Neural cell (in vitro differentiated cells): ENCODE results near the gene CCDC127.

Experiments used
- CTCF ChIP-seq: fragments of 450-650 bp; IDR thresholded peaks from 2 replicates; pipeline ENCODE4 v1.5.1; 2014; ENCODE audit warnings: antibody characterized with exemption, mild to moderate bottlenecking, moderate library complexity; ENCODE audit not compliant: poor library complexity, severe bottlenecking
- SMC3 ChIP-seq: fragments of 450-650 bp; conservative IDR thresholded peaks from 2 replicates; pipeline ENCODE4 v1.6.1; 2014; ENCODE audit warnings: antibody characterized with exemption, mild to moderate bottlenecking, moderate library complexity; ENCODE audit not compliant: poor library complexity

- no peak for TF ChIP-seq CTCF
- no peak for TF ChIP-seq SMC3
These were observed 24.8 kb downstream of the CCDC127 start for GRCh38 chr5:192970-193831.
